H1 (cell line): ENCODE measurements around the gene ETS1. TPM values are rescaled to one million over a fixed set of nuclear protein-coding genes. Genes with fewer than 3 reads are reported as not detected.

Source experiments
- CBX5 ChIP-seq: fragments of 300-800, 300-1000 bp; sonication (generic); IDR thresholded peaks from 2 replicates; pipeline ENCODE4 v1.7.1; 2016; ENCODE audit warnings: antibody characterized with exemption, low read length, low read depth
- JUND ChIP-seq: IDR thresholded peaks from 2 replicates; pipeline ENCODE4 v1.6.1; 2011; ENCODE audit warnings: mild to moderate bottlenecking, improper control_type of control experiment, low read length
- SAP30 ChIP-seq: fragments of 300-600 bp; sonication (generic); IDR thresholded peaks from 2 replicates; pipeline ENCODE4 v1.7.1; 2012; ENCODE audit warnings: low read length, moderate library complexity, mild to moderate bottlenecking, inconsistent platforms; ENCODE audit not compliant: insufficient read depth, insufficient replicate concordance
- SIRT6 ChIP-seq: IDR thresholded peaks from one replicate; pipeline ENCODE4 v1.7.1; 2012; ENCODE audit warnings: low read length, inconsistent platforms
- polyA plus RNA-seq, 7 experiments: library from polyadenylated mRNA; depleted of rRNA in 3 of 7; stranded (reverse) in 5 of 7; unstranded in 2 of 7; fragments of >200 nt in 5 of 7; fragments of 200-250 nt in 2 of 7; gene quantifications; 1 replicate in 5 of 7; 2 replicates in 1 of 7; 4 replicates in 1 of 7; pipeline versions ENCODE4 v1.2.1 to v1.2.3, GENCODE V29; 2011 to 2013; ENCODE audit warnings: missing spikeins in 2 of 7, mixed read lengths in 2 of 7
- total RNA-seq: library from RNA; stranded (reverse); fragmentation: NEBNext Ultra II Directional; extraction: Animal tissue kit (Norgen Biotek cat#: 25700); gene quantifications from 2 replicates; pipeline ENCODE4 v1.2.1, GENCODE V29; 2021
- TF ChIP-seq, protein P1 (sequence below): IDR thresholded peaks from 2 replicates; pipeline ENCODE4 v1.6.1; 2011; ENCODE audit warnings: low read length, improper control_type of control experiment
- TF ChIP-seq, protein P2 (sequence below): IDR thresholded peaks from 2 replicates; pipeline ENCODE4 v1.6.1; 2012; ENCODE audit warnings: inconsistent platforms

ETS1 gene
- total and polyA plus RNA-seq, 2 of the 8 experiments (the other 6 are each of a cell fraction or from before 2014, with no cell fraction given), result 10.0 to 35.3 TPM

- TF ChIP-seq SAP30, result no peak
- TF ChIP-seq SIRT6, result no peak
- TF ChIP-seq, protein P1, sequence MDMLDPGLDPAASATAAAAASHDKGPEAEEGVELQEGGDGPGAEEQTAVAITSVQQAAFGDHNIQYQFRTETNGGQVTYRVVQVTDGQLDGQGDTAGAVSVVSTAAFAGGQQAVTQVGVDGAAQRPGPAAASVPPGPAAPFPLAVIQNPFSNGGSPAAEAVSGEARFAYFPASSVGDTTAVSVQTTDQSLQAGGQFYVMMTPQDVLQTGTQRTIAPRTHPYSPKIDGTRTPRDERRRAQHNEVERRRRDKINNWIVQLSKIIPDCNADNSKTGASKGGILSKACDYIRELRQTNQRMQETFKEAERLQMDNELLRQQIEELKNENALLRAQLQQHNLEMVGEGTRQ, result no peak
- TF ChIP-seq JUND, result no peak
- TF ChIP-seq, protein P2, sequence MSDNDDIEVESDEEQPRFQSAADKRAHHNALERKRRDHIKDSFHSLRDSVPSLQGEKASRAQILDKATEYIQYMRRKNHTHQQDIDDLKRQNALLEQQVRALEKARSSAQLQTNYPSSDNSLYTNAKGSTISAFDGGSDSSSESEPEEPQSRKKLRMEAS, result no peak
- no peak for TF ChIP-seq CBX5
- TF ChIP-seq, all 59 proteins: peak for 0
These were observed 35.7 kb upstream of the ETS1 start (continued) for GRCh38 chr11:128623091-128623490.
